ENCODE measurements around the gene APOB.

APOB gene

DNA sequence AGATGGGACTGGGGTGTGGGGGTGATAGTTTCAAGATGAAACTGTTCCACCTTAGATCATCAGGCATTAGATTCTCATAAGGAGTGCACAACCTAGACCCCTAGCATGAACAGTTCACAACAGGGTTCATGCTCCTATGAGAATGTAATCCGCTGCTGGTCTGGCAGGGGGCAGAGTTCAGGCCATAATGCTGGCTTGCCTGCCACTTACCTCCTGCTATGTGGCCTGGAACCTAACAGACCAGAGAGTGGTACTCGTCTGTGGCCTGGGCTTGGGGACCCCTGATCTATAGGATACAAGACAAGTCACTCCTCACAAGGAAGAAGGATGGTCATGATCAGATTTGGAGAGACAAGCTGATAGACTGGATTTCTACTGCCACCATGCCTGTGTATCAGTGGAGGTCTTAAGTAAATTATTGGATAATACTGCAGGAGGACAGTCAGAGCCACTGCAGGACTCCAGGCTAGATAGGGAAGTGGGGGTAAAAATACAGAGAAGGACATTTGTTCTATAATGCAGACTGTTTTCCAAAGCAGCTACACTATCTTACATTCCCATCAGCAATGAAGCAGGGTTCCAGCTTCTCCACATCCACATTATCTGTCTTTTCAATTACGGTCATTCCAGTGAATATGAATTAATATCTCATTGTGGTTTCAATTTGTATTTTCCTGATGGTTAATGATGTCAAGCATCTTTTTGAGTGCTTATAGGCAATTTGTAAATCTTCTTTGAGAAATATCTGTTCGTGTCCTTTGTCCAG, 28.8 kb upstream of the APOB start:
- no peaks in the 10 kb centered on the region for H3K36me3 ChIP-seq (replicated peaks)
- no peaks in the 10 kb centered on the region for H3K27me3 ChIP-seq (replicated peaks)
- no peak for DNase-seq
- in situ Hi-C loops (cut with HindIII; ENCODE audit: low pct_ligation_motif_present, low sequenced_read_pairs): no loop called here
- no peak overlapping the region for H3K27ac ChIP-seq
- TF ChIP-seq, protein P1, sequence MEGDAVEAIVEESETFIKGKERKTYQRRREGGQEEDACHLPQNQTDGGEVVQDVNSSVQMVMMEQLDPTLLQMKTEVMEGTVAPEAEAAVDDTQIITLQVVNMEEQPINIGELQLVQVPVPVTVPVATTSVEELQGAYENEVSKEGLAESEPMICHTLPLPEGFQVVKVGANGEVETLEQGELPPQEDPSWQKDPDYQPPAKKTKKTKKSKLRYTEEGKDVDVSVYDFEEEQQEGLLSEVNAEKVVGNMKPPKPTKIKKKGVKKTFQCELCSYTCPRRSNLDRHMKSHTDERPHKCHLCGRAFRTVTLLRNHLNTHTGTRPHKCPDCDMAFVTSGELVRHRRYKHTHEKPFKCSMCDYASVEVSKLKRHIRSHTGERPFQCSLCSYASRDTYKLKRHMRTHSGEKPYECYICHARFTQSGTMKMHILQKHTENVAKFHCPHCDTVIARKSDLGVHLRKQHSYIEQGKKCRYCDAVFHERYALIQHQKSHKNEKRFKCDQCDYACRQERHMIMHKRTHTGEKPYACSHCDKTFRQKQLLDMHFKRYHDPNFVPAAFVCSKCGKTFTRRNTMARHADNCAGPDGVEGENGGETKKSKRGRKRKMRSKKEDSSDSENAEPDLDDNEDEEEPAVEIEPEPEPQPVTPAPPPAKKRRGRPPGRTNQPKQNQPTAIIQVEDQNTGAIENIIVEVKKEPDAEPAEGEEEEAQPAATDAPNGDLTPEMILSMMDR (IDR thresholded peaks at IDR 0.05; ENCODE audit: low read depth, low read length, missing control alignments): no peak
- H3K4me3 ChIP-seq (ENCODE audit: low read depth, low read length): no peak overlapping the region

DNA sequence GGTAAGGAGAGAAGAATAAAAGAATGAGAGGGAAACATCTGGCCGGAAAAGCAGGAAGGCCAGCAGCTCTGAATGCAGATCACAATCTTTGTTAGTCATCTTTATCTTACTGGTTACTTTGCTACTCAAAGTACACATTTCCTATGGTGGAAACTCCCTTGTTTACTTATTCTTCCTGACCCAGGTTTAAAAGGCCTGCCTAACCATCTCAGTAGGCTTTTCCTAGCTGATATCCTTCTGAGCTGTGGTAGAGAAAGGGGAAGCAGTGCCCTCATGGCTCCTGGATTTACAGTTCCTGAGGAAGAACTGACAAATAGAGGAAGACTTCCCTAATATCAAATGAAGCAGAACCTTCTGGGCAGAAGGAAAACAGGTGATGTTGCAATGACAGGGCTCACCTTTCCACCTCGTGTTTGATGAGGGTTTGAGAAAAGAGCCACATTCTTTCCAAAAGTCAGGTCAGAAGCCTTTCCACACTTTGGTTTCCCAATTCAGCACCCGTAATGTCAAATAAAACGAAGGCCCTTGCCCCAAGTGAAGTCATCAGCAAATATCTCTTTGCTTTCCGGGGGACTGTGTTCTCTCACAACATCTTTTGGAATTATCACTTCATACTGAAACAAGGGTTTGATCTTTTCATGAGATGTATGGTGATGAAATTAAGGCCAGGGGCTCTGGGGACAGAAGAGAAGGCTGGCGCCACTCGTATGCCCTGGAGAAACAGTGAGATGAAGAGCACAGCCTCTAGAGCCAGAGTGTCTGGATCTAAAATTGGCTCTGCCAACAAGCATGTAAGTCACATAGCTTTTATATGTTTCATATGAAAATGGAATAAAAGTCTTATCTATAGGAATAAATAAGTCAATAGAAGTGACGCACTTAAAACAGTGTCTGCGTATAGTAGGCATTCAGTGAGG, 26.7 kb upstream of the APOB start:
- H3K27ac ChIP-seq: no peak overlapping the region
- H3K27me3 ChIP-seq (replicated peaks): no peaks in the 10 kb centered on the region
- H3K36me3 ChIP-seq (replicated peaks): no peaks in the 10 kb centered on the region
- no peak overlapping the region for H3K4me3 ChIP-seq (ENCODE audit: low read depth, low read length)
- TF ChIP-seq, protein P1 (IDR thresholded peaks at IDR 0.05; ENCODE audit: low read depth, low read length, missing control alignments): no peak
- DNase-seq: no peak
- in situ Hi-C loops (cut with HindIII; ENCODE audit: low pct_ligation_motif_present, low sequenced_read_pairs): no loop called here

DNA sequence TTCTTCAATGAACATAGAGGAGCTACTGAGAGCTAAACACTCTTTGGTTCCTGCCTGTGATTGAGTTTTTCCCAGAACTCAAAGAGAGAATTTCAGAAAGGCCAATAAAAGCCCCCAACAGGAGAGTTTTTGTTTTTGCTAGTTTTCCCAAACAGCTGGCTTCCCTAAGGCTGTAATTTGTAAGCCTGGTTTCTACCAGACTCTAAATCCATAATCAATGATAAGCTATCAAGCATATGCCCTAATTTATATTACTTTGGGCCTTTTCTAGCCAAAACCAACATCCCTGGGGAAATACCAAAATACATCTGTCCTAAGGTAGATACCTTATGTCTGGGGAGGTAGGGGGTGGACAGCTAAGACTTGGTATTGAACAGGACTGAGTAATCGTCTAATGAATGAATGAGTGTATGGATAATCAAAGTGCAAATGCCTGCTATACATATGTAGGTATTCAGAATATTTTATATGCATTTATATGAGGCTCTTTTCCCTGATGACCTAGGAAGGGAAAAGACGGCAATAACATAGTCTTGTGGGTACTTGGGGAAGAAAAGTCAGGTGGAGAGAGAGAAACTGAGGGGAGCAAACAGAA, 26.0 kb upstream of the APOB start:
- H3K27me3 ChIP-seq (replicated peaks): no peaks in the 10 kb centered on the region
- no peak overlapping the region for H3K27ac ChIP-seq
- DNase-seq: no peak
- TF ChIP-seq, protein P1 (IDR thresholded peaks at IDR 0.05; ENCODE audit: low read depth, low read length, missing control alignments): no peak
- no peaks in the 10 kb centered on the region for H3K36me3 ChIP-seq (replicated peaks)
- no peak overlapping the region for H3K4me3 ChIP-seq (ENCODE audit: low read depth, low read length)
- in situ Hi-C loops (cut with HindIII; ENCODE audit: low pct_ligation_motif_present, low sequenced_read_pairs): no loop called here

DNA sequence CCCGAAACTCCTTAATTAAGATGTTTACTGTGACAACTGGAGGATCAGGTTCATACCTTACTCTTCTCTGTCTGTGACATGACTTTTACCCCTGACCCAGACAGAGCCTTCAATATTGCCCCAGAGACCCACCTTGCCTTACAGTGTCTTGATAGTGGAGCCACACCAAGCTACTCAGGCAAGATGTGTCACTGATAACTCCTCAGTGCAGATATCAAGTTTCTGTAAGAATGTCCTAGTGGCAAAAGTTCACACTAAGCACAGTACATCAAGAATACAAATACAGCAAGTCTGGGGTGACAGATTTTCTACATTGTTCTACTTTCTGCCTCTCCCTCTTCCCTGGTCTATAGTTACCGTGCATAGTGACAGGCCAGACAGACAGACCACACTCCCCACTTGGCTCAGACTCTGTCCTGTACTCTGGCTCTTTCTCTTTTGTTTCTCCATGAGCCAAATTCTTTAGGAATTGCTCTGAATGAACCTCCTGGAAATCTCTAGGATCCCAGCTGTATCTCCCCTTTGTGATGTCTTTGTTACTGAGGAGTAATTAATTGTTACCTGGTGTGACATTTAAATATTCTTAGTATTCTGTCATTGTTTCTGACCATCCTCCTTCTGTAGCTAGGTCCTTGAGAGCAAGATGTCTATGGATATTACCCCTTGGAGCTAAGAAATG, 24.1 kb upstream of the APOB start:
- H3K27ac ChIP-seq: no peak overlapping the region
- H3K36me3 ChIP-seq (replicated peaks): no peaks in the 10 kb centered on the region
- in situ Hi-C loops (cut with HindIII; ENCODE audit: low pct_ligation_motif_present, low sequenced_read_pairs): no loop called here
- TF ChIP-seq, protein P1 (IDR thresholded peaks at IDR 0.05; ENCODE audit: low read depth, low read length, missing control alignments): no peak
- H3K4me3 ChIP-seq (ENCODE audit: low read depth, low read length): no peak overlapping the region
- H3K27me3 ChIP-seq (replicated peaks): no peaks in the 10 kb centered on the region
- no peak for DNase-seq

DNA sequence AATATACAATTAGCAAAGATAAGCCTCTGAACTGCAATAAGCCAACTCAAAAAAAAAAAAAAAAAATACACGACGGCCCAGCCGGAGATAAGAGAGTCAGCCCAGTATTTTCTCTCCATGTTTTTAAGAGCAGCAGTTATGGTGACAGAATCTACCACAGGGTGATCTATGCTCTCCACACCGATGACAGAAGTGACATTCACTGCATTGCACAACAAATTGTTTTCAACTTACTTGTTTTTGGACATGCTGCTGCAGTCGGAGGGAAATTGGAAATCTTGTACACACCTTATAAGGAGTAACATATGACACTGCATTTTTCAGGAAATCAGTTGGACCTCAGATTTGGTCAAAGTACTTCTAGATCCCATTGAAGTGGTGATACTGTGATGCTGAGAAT, 23.3 kb upstream of the APOB start:
- in situ Hi-C loops (cut with HindIII; ENCODE audit: low pct_ligation_motif_present, low sequenced_read_pairs): no loop called here
- Histone ChIP-seq H3K27me3 (replicated peaks) (no peaks in the 10 kb centered on the region), H3K36me3 (replicated peaks) (no peaks in the 10 kb centered on the region), H3K27ac (no peak overlapping the region), H3K4me3 (ENCODE audit: low read depth, low read length) (no peak overlapping the region)
- no peak for DNase-seq
- TF ChIP-seq, protein P1 (IDR thresholded peaks at IDR 0.05; ENCODE audit: low read depth, low read length, missing control alignments): no peak

Data from brain microvascular endothelial cell (primary cell).